Testis (tissue), 2 donors: ENCODE results near the gene LRRC41.

Experiments used
- POLR2A ChIP-seq: fragments of 450-650 bp; IDR thresholded peaks from one replicate; pipeline ENCODE4 v1.6.1; 2017; ENCODE audit warnings: antibody characterized with exemption, mild to moderate bottlenecking, moderate library complexity
- TF ChIP-seq, protein P1 (sequence below), 3 experiments: fragments of 450-650 bp in 2 of 3; fragments of 200-600 bp in 1 of 3; sonication (generic) in 1 of 3; IDR thresholded peaks; one replicate each; pipeline ENCODE4 v1.5.1; 2016 to 2019; ENCODE audit warnings: antibody characterized with exemption in 3 of 3, mild to moderate bottlenecking in 2 of 3, moderate library complexity in 1 of 3

DNA sequence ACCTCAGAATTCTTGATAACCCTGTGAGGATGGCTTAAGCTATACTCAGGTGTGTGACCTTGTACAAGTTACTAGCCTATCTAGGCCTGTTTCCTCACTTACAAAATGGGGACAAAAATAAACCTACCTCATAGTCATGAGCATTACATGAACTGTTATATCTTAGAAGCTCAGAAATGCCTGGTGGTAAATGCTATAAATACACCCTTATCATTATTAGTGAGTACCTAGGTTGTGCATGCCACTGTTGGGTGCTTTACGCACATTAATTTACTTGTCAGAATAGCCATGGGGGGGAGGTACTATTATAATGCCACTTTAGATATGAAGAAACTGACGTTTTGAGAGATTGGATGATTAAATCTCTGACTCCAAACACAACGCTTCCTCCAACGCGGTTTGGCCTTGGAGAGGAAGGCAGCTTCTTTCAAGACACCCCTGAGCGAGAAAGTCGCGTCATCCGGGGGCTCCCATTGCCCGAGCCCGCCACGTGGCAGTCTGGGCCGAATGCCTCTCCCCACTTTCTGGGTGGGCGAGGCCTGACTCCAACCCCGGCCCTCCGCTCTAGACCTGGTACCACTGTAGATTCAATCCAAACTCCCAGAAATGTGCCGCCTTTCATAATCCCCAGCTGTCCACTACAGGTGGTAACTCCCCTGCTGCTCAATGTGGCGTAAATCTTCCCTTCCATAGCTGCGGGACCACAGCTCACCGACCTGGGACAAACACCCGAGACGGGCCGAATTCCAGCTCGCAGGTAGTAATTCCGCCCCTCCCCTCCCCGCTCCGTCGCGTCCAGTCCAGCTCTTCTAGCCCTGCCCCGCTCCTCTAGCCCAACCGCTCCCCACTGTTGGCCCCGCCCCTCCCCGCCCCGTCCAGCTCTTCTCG lies 56.6 kb downstream of the LRRC41 start:
- TF ChIP-seq, protein P1, sequence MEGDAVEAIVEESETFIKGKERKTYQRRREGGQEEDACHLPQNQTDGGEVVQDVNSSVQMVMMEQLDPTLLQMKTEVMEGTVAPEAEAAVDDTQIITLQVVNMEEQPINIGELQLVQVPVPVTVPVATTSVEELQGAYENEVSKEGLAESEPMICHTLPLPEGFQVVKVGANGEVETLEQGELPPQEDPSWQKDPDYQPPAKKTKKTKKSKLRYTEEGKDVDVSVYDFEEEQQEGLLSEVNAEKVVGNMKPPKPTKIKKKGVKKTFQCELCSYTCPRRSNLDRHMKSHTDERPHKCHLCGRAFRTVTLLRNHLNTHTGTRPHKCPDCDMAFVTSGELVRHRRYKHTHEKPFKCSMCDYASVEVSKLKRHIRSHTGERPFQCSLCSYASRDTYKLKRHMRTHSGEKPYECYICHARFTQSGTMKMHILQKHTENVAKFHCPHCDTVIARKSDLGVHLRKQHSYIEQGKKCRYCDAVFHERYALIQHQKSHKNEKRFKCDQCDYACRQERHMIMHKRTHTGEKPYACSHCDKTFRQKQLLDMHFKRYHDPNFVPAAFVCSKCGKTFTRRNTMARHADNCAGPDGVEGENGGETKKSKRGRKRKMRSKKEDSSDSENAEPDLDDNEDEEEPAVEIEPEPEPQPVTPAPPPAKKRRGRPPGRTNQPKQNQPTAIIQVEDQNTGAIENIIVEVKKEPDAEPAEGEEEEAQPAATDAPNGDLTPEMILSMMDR (IDR thresholded peaks at IDR 0.05) = no peak
- no peak for TF ChIP-seq POLR2A
